ENCODE data around the gene MTIF2.
"Not testable (repeated sequence)": the region's sequence is repeated elsewhere in the genome, so short reads cannot be mapped to it uniquely, and the experiment has no call there.

The MTIF2 gene

DNA sequence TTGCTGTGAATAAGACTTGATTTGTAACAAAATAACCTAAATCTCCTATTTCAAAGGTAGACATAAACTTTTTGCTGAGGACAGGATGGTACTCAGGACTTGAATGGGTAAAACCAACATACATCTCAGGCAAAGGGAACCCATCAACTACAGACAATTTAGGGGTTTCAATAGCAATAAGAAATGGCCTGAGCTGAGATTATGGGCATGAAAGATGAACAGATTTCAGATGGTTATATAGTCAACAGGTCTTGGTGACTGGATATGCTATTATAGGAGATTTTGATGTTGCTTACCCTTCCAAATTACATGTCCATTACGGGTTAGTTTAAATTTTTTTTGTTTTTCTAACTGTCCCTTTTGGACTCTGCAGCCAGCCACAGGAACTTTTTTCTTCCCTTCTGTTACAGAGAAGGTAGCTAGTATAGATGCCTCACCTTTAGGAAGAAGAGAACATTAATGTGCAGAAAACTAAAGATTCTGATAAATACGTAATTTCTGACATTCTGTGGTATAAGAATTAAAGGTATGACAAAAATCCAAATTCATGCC, 32.0 kb downstream of the MTIF2 start:
- no peak overlapping the region for H3K4me3 ChIP-seq (ENCODE audit: low read depth in 1 of 2, low read length in 2 of 2)
- H3K27ac ChIP-seq (ENCODE audit: low read length): no peak overlapping the region
- no peaks in the 10 kb centered on the region for H3K27me3 ChIP-seq (ENCODE audit: low read depth, low read length)
- peaks cover 6 to 17% of the 10 kb centered on the region in 2 donors for H3K4me1 ChIP-seq (ENCODE audit: control insufficient read depth in 1 of 2, insufficient read depth in 2 of 2, low read length in 2 of 2)
- no peaks in the 10 kb centered on the region for H3K9me3 ChIP-seq (ENCODE audit: control insufficient read depth in 1 of 2, low read length in 2 of 2)
- H3K36me3 ChIP-seq (ENCODE audit: control insufficient read depth in 1 of 2, insufficient read depth in 2 of 2, low read length in 2 of 2): peaks cover 40 to 58% of the 10 kb centered on the region in 2 donors

DNA sequence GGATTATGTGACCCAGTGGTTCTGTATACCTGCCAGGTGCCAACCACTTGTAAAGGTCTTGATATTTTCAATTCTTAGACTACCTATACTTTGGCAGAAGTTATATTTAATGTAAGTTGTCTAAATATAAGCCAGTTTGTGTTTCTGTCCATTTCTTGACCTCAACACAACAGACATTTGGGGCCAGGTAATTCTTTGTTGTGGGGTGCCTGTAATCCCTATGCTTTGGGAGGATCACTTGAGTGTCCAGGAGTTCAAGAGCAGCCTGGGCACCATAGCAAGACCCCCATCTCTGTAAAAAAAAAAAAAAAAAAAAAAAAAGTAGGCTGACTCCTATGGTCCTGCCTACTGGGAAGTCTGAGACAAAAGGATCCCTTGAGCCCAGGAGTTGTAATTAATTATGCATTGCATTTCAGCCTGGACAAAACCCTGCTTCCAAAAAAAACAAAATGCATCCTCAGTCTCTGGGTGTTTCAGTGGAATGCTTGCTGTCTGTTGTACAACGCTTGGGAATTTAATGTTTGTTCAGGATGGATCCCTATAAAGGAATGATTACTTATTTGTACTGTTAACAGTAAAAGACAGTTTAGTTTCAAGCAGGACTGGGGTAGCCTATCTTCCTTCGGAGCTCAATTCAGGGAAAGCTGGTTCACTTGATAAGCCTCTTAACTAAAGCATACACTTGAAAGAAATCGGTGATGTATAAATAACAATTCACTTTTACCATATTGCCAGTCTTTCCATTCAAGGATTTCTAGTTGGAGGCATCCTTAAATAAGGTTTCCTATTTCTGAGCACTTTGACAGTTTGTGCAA, 33.1 kb downstream of the MTIF2 start:
- Histone ChIP-seq H3K36me3 (ENCODE audit: control insufficient read depth in 1 of 2, insufficient read depth in 2 of 2, low read length in 2 of 2) (peaks cover 40 to 51% of the 10 kb centered on the region in 2 donors), H3K4me3 (ENCODE audit: low read depth in 1 of 2, low read length in 2 of 2) (no peak overlapping the region), H3K4me1 (ENCODE audit: control insufficient read depth in 1 of 2, insufficient read depth in 2 of 2, low read length in 2 of 2) (peaks cover 11 to 22% of the 10 kb centered on the region in 2 donors), H3K27me3 (ENCODE audit: low read depth, low read length) (no peaks in the 10 kb centered on the region), H3K9me3 (ENCODE audit: control insufficient read depth in 1 of 2, low read length in 2 of 2) (no peaks in the 10 kb centered on the region), H3K27ac (ENCODE audit: low read length) (no peak overlapping the region)

GRCh38 chr2:55233658-55233940, 35.4 kb downstream of the MTIF2 start:
- Histone ChIP-seq H3K27me3 (ENCODE audit: low read depth, low read length) (no peaks in the 10 kb centered on the region), H3K36me3 (ENCODE audit: control insufficient read depth in 1 of 2, insufficient read depth in 2 of 2, low read length in 2 of 2) (peaks cover 35 to 41% of the 10 kb centered on the region in 2 donors), H3K27ac (ENCODE audit: low read length) (peak overlapping the region; percentile 99), H3K9me3 (ENCODE audit: control insufficient read depth in 1 of 2, low read length in 2 of 2) (no peaks in the 10 kb centered on the region), H3K4me1 (ENCODE audit: control insufficient read depth in 1 of 2, insufficient read depth in 2 of 2, low read length in 2 of 2) (peaks cover 11 to 22% of the 10 kb centered on the region in 2 donors), H3K4me3 (ENCODE audit: low read depth in 1 of 2, low read length in 2 of 2) (peak overlapping the region; percentile 83 to 99)

DNA sequence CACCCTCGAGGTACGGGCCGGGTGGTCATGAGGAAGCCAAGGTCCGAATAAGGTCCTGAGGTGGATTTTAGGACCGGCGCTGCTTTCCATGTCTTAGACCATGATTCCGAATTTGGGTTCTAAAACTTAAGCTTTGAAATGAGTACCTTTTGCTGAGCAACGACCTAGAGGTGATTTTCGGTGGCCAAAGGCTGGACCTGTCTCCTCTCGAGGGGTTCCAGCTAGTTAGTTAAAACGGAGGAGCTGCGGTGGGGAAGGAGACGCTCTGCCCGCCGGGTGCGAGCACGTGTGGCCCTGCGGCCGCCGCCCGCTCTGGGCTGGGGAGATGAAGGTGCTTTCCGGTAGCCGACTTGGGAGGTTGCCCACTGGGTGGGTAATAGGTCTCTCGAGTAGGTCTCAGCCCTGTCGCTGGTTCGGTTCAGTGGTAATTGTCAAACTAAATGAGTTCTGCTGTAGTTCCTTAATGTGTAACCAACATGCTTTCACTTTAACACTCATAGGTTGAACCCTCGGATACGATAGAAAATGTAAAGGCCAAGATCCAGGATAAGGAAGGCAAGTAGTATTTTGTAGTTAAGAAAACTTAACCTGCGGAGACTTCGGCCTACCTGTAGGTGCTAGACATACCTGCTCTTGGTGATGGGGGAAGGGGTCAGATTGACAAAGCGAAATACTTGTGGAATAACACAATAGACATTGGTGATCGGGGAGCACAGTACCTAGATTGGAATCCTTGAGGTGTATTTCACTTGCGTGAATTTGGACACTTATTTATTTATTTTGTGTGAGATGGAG, 36.0 kb downstream of the MTIF2 start:
- Histone ChIP-seq H3K4me3 (ENCODE audit: low read depth in 1 of 2, low read length in 2 of 2) (peak overlapping the region; percentile 83 to 99), H3K27me3 (ENCODE audit: low read depth, low read length) (no peaks in the 10 kb centered on the region), H3K27ac (ENCODE audit: low read length) (peak overlapping the region; percentile 99), H3K36me3 (ENCODE audit: control insufficient read depth in 1 of 2, insufficient read depth in 2 of 2, low read length in 2 of 2) (peaks cover 34 to 36% of the 10 kb centered on the region in 2 donors), H3K4me1 (ENCODE audit: control insufficient read depth in 1 of 2, insufficient read depth in 2 of 2, low read length in 2 of 2) (peaks cover 11 to 22% of the 10 kb centered on the region in 2 donors), H3K9me3 (ENCODE audit: control insufficient read depth in 1 of 2, low read length in 2 of 2) (no peaks in the 10 kb centered on the region)

- H3K4me3 ChIP-seq (ENCODE audit: low read depth in 1 of 2, low read length in 2 of 2): peak within 1 kb of the TSS; percentile 83 to 99
- H3K4me1 ChIP-seq (ENCODE audit: control insufficient read depth in 1 of 2, insufficient read depth in 2 of 2, low read length in 2 of 2): peaks cover 11 to 22% of the 10 kb centered on the region in 2 donors
- no peaks in the 10 kb centered on the region for H3K9me3 ChIP-seq (ENCODE audit: control insufficient read depth in 1 of 2, low read length in 2 of 2)
- peak within 1 kb of the TSS; percentile 99 for H3K27ac ChIP-seq (ENCODE audit: low read length)
- H3K27me3 ChIP-seq (ENCODE audit: low read depth, low read length): no peaks in the 10 kb centered on the region
- peaks cover 34% of the 10 kb centered on the region in 2 donors for H3K36me3 ChIP-seq (ENCODE audit: control insufficient read depth in 1 of 2, insufficient read depth in 2 of 2, low read length in 2 of 2)
Measured at GRCh38 chr2:55232084-55232862, 36.8 kb downstream of the MTIF2 start, which contains the start of the genes CLHC1 and RPS27A. Gene CLHC1 (minus strand): TSS chr2:55232293. CDS start chr2:55222411, 9,882 bp downstream. Gene RPS27A (plus strand): TSS chr2:55232688. CDS start chr2:55232825, 137 bp downstream.

- Histone ChIP-seq H3K27me3 (ENCODE audit: low read depth, low read length) (no peaks in the 10 kb centered on the region), H3K36me3 (ENCODE audit: control insufficient read depth in 1 of 2, insufficient read depth in 2 of 2, low read length in 2 of 2) (peaks cover 27 to 29% of the 10 kb centered on the region in 2 donors), H3K27ac (ENCODE audit: low read length) (peak overlapping the region; percentile 99), H3K9me3 (ENCODE audit: control insufficient read depth in 1 of 2, low read length in 2 of 2) (no peaks in the 10 kb centered on the region), H3K4me1 (ENCODE audit: control insufficient read depth in 1 of 2, insufficient read depth in 2 of 2, low read length in 2 of 2) (peaks cover 11 to 22% of the 10 kb centered on the region in 2 donors), H3K4me3 (ENCODE audit: low read depth in 1 of 2, low read length in 2 of 2) (peak overlapping the region; percentile 83 to 99)
Measured at GRCh38 chr2:55231546-55232083, 37.4 kb downstream of the MTIF2 start.

- Histone ChIP-seq H3K36me3 (ENCODE audit: control insufficient read depth in 1 of 2, insufficient read depth in 2 of 2, low read length in 2 of 2) (peaks cover 16 to 19% of the 10 kb centered on the region in 2 donors), H3K9me3 (ENCODE audit: control insufficient read depth in 1 of 2, low read length in 2 of 2) (no peaks in the 10 kb centered on the region), H3K4me3 (ENCODE audit: low read depth in 1 of 2, low read length in 2 of 2) (no peak overlapping the region), H3K27me3 (ENCODE audit: low read depth, low read length) (no peaks in the 10 kb centered on the region), H3K4me1 (ENCODE audit: control insufficient read depth in 1 of 2, insufficient read depth in 2 of 2, low read length in 2 of 2) (peaks cover 11 to 22% of the 10 kb centered on the region in 2 donors), H3K27ac (ENCODE audit: low read length) (no peak overlapping the region)
Measured at GRCh38 chr2:55230551-55230950, 38.5 kb downstream of the MTIF2 start.

DNA sequence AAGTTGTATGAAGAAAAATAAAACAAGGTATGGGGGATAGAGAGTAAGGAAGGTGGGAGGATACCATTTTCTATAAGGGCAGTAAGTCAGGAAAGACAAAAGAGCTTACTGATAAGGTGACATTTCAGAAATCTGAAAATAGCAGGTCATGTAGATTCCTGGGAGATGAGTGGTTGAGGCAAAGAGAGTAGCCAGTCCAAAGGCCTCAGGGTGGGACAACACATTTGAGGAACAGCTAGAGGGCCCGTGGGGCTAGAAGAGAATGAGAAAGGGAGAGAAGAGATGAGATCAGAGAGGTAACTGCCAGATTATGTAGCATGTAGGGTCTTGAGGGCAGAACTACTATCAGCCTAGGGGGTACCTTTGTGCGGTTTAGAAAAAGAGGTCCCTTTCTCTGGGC, 39.8 kb downstream of the MTIF2 start:
- Histone ChIP-seq H3K4me1 (ENCODE audit: control insufficient read depth in 1 of 2, insufficient read depth in 2 of 2, low read length in 2 of 2) (peaks cover 11 to 15% of the 10 kb centered on the region in 2 donors), H3K36me3 (ENCODE audit: control insufficient read depth in 1 of 2, insufficient read depth in 2 of 2, low read length in 2 of 2) (peaks cover 3 to 6% of the 10 kb centered on the region in 2 donors), H3K9me3 (ENCODE audit: control insufficient read depth in 1 of 2, low read length in 2 of 2) (no peaks in the 10 kb centered on the region), H3K27me3 (ENCODE audit: low read depth, low read length) (no peaks in the 10 kb centered on the region), H3K27ac (ENCODE audit: low read length) (no peak overlapping the region), H3K4me3 (ENCODE audit: low read depth in 1 of 2, low read length in 2 of 2) (no peak overlapping the region)

DNA sequence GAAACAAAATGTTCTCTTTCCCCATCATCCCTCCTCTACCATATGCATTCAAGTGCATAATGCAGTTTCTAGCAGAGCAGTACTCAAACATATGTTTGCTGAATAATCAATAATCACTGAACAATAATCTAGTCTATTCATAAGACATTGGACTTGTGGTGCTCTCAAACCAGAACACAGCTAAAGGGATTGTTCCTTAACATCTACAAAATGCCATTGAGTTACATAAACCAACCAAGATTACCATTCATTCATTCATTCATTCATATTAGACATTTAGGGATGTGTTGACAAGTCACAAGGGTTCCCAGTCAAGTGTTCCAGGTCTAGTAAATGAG, 40.8 kb downstream of the MTIF2 start:
- Histone ChIP-seq H3K4me1 (ENCODE audit: control insufficient read depth in 1 of 2, insufficient read depth in 2 of 2, low read length in 2 of 2) (peaks cover 5 to 6% of the 10 kb centered on the region in 2 donors), H3K9me3 (ENCODE audit: control insufficient read depth in 1 of 2, low read length in 2 of 2) (no peaks in the 10 kb centered on the region), H3K36me3 (ENCODE audit: control insufficient read depth in 1 of 2, insufficient read depth in 2 of 2, low read length in 2 of 2) (no peaks in the 10 kb centered on the region), H3K27me3 (ENCODE audit: low read depth, low read length) (no peaks in the 10 kb centered on the region), H3K27ac (ENCODE audit: low read length) (no peak overlapping the region), H3K4me3 (ENCODE audit: low read depth in 1 of 2, low read length in 2 of 2) (no peak overlapping the region)

DNA sequence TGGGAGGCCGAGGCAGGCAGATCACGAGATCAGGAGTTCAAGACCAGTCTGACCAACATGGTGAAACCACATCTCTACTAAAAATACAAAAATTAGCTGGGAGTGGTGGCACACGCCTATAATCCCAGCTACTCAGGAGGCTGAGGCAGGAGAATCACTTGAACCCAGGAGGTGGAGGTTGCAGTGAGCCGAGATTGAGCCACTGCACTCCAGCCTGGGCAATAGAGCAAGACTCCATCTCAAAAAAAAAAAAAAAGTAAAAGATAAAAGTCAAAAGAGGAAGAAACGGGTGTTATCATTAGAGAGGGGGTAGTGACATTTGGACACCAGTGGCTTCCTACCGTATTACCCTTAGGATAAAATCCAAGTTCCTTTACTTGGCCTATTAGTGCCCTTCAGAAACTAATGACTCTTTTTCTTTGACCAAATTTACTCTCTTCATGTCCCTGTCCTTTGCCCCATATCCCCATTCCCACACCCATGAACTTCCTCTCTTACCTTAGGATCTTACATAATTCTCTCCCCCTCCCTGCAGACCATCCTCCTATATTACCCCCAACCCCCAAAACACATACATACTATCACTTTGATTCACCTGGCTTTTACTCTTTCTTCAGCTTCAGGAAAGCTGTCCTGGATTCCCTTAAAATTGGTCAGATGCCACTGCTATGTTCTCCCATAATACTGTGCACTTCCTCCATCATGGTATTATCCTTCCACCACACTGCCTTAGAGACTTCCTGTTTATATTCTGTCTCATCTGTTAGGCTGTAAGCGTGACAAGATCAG, 41.4 kb downstream of the MTIF2 start:
- not testable (repeated sequence) for H3K27me3 ChIP-seq (ENCODE audit: low read depth, low read length); H3K27ac ChIP-seq (ENCODE audit: low read length); H3K36me3 ChIP-seq (ENCODE audit: control insufficient read depth in 1 of 2, insufficient read depth in 2 of 2, low read length in 2 of 2); H3K4me1 ChIP-seq (ENCODE audit: control insufficient read depth in 1 of 2, insufficient read depth in 2 of 2, low read length in 2 of 2); H3K4me3 ChIP-seq (ENCODE audit: low read depth in 1 of 2, low read length in 2 of 2); H3K9me3 ChIP-seq (ENCODE audit: control insufficient read depth in 1 of 2, low read length in 2 of 2)

Measured in muscle layer of duodenum (tissue), 2 donors.